ENCODE data around the gene GPR22. TPM values are rescaled to one million over a fixed set of nuclear protein-coding genes. Genes with fewer than 3 reads are reported as not detected.

The GPR22 gene
- total and polyA plus RNA-seq, 10 donors = 0.03 to 2.7 (median 0.46) TPM; not detected in 4

DNA sequence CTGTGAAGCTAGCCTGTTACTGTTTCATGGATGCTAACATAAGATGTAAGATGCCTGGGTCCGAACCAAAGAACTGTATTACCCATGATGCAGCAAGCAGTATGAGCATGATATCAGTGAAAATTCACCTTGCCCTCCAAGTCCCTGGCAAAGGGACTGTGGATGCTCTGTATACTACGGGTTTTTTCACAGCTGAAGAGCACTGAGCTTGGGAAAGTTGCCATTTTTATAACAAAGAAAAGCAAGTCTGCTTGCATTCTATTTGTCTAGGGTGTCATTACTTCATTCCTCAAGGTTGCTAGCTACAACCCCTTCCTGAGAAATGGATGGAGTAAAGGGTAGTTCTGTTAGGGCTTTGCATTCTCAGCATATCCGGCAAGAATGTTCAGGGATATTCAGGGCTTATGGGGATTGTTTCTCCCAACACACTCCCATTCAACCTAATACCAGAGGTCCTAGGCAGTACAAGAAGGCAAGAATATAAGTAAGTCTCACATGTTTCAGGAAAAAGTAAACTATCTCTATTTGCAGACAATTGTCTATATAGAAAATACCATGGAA is 5.1 kb upstream of the GPR22 start:
- 81 to 91% (median 83%) methylated on average over 3 of the region's 3 CpGs for WGBS, 5 donors
- intact Hi-C loops (cut with DNase I; ENCODE audit: low total_unique reads) = loop anchor here (5.0 to 10.0 kb wide), 2 partner anchors 263 to 410 kb away; no protein-coding TSS in a partner anchor
- no peaks in the 10 kb centered on the region for H3K9me3 ChIP-seq
- no peak overlapping the region for H3K27ac ChIP-seq
- no peak overlapping the region for H3K4me3 ChIP-seq
- DNase-seq = no peak
- no peaks in the 10 kb centered on the region for H3K36me3 ChIP-seq
- H3K4me1 ChIP-seq = peaks cover 0 to 6% (median 0%) of the 10 kb centered on the region in 6 donors
- H3K27me3 ChIP-seq (replicated peaks in 1 of 7) = no peaks in the 10 kb centered on the region
- no peak for TF ChIP-seq POLR2AphosphoS5 (IDR thresholded peaks at IDR 0.05)
- TF ChIP-seq, protein P1, sequence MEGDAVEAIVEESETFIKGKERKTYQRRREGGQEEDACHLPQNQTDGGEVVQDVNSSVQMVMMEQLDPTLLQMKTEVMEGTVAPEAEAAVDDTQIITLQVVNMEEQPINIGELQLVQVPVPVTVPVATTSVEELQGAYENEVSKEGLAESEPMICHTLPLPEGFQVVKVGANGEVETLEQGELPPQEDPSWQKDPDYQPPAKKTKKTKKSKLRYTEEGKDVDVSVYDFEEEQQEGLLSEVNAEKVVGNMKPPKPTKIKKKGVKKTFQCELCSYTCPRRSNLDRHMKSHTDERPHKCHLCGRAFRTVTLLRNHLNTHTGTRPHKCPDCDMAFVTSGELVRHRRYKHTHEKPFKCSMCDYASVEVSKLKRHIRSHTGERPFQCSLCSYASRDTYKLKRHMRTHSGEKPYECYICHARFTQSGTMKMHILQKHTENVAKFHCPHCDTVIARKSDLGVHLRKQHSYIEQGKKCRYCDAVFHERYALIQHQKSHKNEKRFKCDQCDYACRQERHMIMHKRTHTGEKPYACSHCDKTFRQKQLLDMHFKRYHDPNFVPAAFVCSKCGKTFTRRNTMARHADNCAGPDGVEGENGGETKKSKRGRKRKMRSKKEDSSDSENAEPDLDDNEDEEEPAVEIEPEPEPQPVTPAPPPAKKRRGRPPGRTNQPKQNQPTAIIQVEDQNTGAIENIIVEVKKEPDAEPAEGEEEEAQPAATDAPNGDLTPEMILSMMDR (IDR thresholded peaks at IDR 0.05 in 8 of 11, conservative IDR thresholded peaks at IDR 0.05 in 3 of 11) = no peak
- TF ChIP-seq POLR2A (IDR thresholded peaks at IDR 0.05) = no peak

DNA sequence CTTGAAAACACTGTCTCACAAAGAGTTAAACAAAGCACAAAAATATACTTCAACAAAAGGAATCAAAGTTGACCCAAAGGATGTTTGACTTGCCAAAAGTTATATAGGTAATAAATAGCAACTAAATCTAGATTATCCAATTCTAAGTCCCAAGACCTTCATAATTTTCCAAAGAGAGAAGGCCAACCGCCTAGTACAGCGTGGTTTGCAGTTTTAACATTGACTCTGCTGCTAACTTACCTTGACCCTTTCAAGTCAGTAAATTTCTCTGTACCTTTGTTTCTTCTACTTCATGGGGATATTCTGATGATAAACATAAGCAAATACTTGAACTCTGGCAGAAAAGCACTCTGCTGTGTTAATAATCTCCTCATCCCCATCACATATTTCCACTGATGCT is 1.9 kb upstream of the GPR22 start:
- H3K27me3 ChIP-seq (replicated peaks in 1 of 7) = no peaks in the 10 kb centered on the region
- intact Hi-C loops (cut with DNase I; ENCODE audit: low total_unique reads) = loop anchor here (10.0 kb wide), 1 partner anchor 407 kb away; no protein-coding TSS in a partner anchor
- no peak overlapping the region for H3K4me3 ChIP-seq
- no peaks in the 10 kb centered on the region for H3K9me3 ChIP-seq
- no peak overlapping the region for H3K27ac ChIP-seq
- no peak for DNase-seq
- no peak for TF ChIP-seq POLR2AphosphoS5 (IDR thresholded peaks at IDR 0.05)
- TF ChIP-seq, protein P1 (IDR thresholded peaks at IDR 0.05 in 8 of 11, conservative IDR thresholded peaks at IDR 0.05 in 3 of 11) = no peak
- TF ChIP-seq POLR2A (IDR thresholded peaks at IDR 0.05) = no peak
- WGBS, 5 donors = 78 to 91% (median 81%) methylated on average over 2 of the region's 2 CpGs
- H3K36me3 ChIP-seq = no peaks in the 10 kb centered on the region
- H3K4me1 ChIP-seq = peaks cover 0 to 32% (median 11%) of the 10 kb centered on the region in 6 donors

DNA sequence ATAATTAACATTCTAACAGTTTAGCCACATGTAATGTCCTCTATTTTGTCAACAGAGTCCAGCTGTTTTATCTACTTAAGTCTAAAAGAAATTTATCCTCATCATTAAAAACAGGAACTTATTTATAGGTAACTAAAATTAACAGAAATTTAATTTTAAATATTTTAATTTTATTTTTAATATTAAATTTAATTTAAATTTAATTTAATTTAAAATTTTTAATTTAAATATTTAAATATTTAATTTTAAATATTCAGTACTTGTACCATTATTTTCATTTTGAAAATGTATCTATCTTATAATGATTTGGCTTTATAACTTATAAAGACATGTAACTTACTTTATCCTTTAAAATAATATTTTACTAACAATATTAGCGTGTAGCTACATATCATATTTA is 1.0 kb upstream of the GPR22 start:
- TF ChIP-seq POLR2AphosphoS5 (IDR thresholded peaks at IDR 0.05) = no peak
- no peak for TF ChIP-seq POLR2A (IDR thresholded peaks at IDR 0.05)
- TF ChIP-seq, protein P1 (IDR thresholded peaks at IDR 0.05 in 8 of 11, conservative IDR thresholded peaks at IDR 0.05 in 3 of 11) = no peak
- no peak overlapping the region for H3K27ac ChIP-seq
- WGBS, 5 donors = 95 to 100% (median 100%) methylated on average over 1 of the region's 1 CpG
- H3K27me3 ChIP-seq (replicated peaks in 1 of 7) = no peaks in the 10 kb centered on the region
- H3K4me1 ChIP-seq = peaks cover 0 to 37% (median 13%) of the 10 kb centered on the region in 6 donors
- H3K9me3 ChIP-seq = no peaks in the 10 kb centered on the region
- intact Hi-C loops (cut with DNase I; ENCODE audit: low total_unique reads) = loop anchor here (10.0 kb wide), 1 partner anchor 406 kb away; no protein-coding TSS in a partner anchor
- DNase-seq = no peak
- H3K4me3 ChIP-seq = no peak overlapping the region
- H3K36me3 ChIP-seq = no peaks in the 10 kb centered on the region

DNA sequence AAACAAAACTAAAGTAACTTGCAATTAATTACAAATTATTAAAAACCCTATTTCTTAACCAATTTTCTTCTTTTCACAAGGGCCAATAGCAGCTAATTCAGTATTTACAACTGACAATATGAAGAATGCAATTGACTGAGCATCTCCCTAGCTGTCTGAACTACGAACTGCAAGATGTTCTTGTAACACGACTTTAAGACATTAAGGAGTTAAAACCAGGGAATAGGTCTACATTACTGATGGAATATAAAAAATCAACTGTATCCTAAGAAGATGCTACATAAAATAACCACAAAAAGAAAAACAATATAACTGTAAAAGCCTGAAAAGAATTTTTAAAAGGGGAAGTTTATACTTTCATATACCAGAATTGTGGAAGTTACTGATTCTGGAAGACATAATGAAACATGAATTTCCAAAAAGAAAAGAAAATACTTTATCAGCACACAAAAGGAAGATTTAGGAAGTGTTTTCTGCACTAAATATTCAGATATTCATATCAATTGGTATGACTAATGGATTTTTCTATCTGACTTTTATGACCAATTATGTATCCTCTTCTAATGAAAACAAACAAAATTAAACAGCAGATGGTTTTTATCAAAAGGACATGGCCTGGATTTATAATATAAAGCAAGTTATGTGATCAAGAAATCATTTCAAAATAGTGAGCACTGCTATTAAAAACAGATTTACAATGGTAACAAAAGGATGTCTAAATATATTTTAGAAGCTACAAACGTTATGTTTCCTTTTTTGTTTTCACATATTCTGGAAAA is 1.6 kb downstream of the GPR22 start:
- TF ChIP-seq POLR2AphosphoS5 (IDR thresholded peaks at IDR 0.05) = no peak
- TF ChIP-seq, protein P1 (IDR thresholded peaks at IDR 0.05 in 8 of 11, conservative IDR thresholded peaks at IDR 0.05 in 3 of 11) = peak in 2 of 11 experiments; percentile 11 to 19
- Histone ChIP-seq H3K36me3 (no peaks in the 10 kb centered on the region), H3K9me3 (no peaks in the 10 kb centered on the region), H3K4me3 (peak overlapping the region in 2 of 8 donors; percentile 7 to 21), H3K27me3 (replicated peaks in 1 of 7) (no peaks in the 10 kb centered on the region), H3K4me1 (peaks cover 0 to 49% (median 15%) of the 10 kb centered on the region in 6 donors), H3K27ac (peak overlapping the region in 4 of 8 donors; percentile 6 to 60 (median 17))
- no peak for DNase-seq
- 60 to 78% (median 65%) methylated on average over 3 of the region's 3 CpGs for WGBS, 5 donors
- intact Hi-C loops (cut with DNase I; ENCODE audit: low total_unique reads) = no loop called here
